Measurements from ENCODE around the gene SP5. TPM values are rescaled to one million over a fixed set of nuclear protein-coding genes. Genes with fewer than 3 reads are reported as not detected.

The SP5 gene
- total and polyA plus RNA-seq, 4 donors: 0.05 to 1.6 (median 1.2) TPM

GRCh38 chr2:170739507-170740046 lies 24.4 kb downstream of the SP5 start:
- Histone ChIP-seq H3K27ac (ENCODE audit: low read depth in 1 of 2, low read length in 2 of 2) (no peak overlapping the region), H3K27me3 (ENCODE audit: control insufficient read depth in 4 of 4, insufficient read depth in 4 of 4, low read length in 3 of 4) (no peaks in the 10 kb centered on the region), H3K4me3 (ENCODE audit: low read depth in 1 of 3, low read length in 3 of 3) (no peak overlapping the region), H3K9me3 (ENCODE audit: control insufficient read depth in 4 of 4, low read length in 3 of 4) (no peaks in the 10 kb centered on the region), H3K36me3 (ENCODE audit: control insufficient read depth in 4 of 4, insufficient read depth in 3 of 4, low read depth in 1 of 4, low read length in 3 of 4) (no peaks in the 10 kb centered on the region), H3K9ac (ENCODE audit: low read depth in 1 of 2, low read length in 2 of 2) (no peak overlapping the region), H3K4me1 (ENCODE audit: control insufficient read depth in 4 of 4, insufficient read depth in 4 of 4, low read length in 3 of 4) (peaks cover 0 to 7% (median 3%) of the 10 kb centered on the region in 4 donors)
- no peak for DNase-seq (ENCODE audit: low spot score)
- WGBS: 88% methylated on average over 3 of the region's 3 CpGs
- TF ChIP-seq FOXA1 (IDR thresholded peaks at IDR 0.05) (no peak), HNF4A (conservative IDR thresholded peaks at IDR 0.05) (no peak), RAD21 (IDR thresholded peaks at IDR 0.05) (no peak), ATF3 (IDR thresholded peaks at IDR 0.05) (no peak), REST (IDR thresholded peaks at IDR 0.05) (no peak), EGR1 (IDR thresholded peaks at IDR 0.05; ENCODE audit: low read depth in 2 of 2) (no peak), GABPA (IDR thresholded peaks at IDR 0.05 in 1 of 2, conservative IDR thresholded peaks at IDR 0.05 in 1 of 2) (no peak), ZBTB33 (IDR thresholded peaks at IDR 0.05) (no peak), NR2F2 (IDR thresholded peaks at IDR 0.05) (no peak), TAF1 (conservative IDR thresholded peaks at IDR 0.05) (no peak), YY1 (IDR thresholded peaks at IDR 0.05) (no peak), FOXA2 (IDR thresholded peaks at IDR 0.05) (no peak), HNF4G (IDR thresholded peaks at IDR 0.05) (no peak)
- TF ChIP-seq, protein P1, sequence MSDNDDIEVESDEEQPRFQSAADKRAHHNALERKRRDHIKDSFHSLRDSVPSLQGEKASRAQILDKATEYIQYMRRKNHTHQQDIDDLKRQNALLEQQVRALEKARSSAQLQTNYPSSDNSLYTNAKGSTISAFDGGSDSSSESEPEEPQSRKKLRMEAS (IDR thresholded peaks at IDR 0.05): no peak
- TF ChIP-seq, protein P2, sequence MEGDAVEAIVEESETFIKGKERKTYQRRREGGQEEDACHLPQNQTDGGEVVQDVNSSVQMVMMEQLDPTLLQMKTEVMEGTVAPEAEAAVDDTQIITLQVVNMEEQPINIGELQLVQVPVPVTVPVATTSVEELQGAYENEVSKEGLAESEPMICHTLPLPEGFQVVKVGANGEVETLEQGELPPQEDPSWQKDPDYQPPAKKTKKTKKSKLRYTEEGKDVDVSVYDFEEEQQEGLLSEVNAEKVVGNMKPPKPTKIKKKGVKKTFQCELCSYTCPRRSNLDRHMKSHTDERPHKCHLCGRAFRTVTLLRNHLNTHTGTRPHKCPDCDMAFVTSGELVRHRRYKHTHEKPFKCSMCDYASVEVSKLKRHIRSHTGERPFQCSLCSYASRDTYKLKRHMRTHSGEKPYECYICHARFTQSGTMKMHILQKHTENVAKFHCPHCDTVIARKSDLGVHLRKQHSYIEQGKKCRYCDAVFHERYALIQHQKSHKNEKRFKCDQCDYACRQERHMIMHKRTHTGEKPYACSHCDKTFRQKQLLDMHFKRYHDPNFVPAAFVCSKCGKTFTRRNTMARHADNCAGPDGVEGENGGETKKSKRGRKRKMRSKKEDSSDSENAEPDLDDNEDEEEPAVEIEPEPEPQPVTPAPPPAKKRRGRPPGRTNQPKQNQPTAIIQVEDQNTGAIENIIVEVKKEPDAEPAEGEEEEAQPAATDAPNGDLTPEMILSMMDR (IDR thresholded peaks at IDR 0.05; ENCODE audit: low read depth, low read length, missing input control): no peak

GRCh38 chr2:170740660-170741059 lies 25.5 kb downstream of the SP5 start:
- TF ChIP-seq REST (IDR thresholded peaks at IDR 0.05): no peak
- TF ChIP-seq HNF4A (conservative IDR thresholded peaks at IDR 0.05): no peak
- TF ChIP-seq EGR1 (IDR thresholded peaks at IDR 0.05; ENCODE audit: low read depth in 2 of 2): no peak
- no peak for TF ChIP-seq ATF3 (IDR thresholded peaks at IDR 0.05)
- TF ChIP-seq ZBTB33 (IDR thresholded peaks at IDR 0.05): no peak
- TF ChIP-seq HNF4G (IDR thresholded peaks at IDR 0.05): no peak
- TF ChIP-seq FOXA1 (IDR thresholded peaks at IDR 0.05): no peak
- no peak for TF ChIP-seq NR2F2 (IDR thresholded peaks at IDR 0.05)
- no peak for TF ChIP-seq RAD21 (IDR thresholded peaks at IDR 0.05)
- no peak for TF ChIP-seq RXRA (IDR thresholded peaks at IDR 0.05)
- TF ChIP-seq, protein P1 (IDR thresholded peaks at IDR 0.05): no peak
- H3K27me3 ChIP-seq (ENCODE audit: control insufficient read depth in 4 of 4, insufficient read depth in 4 of 4, low read length in 3 of 4): no peaks in the 10 kb centered on the region
- no peak overlapping the region for H3K4me3 ChIP-seq (ENCODE audit: low read depth in 1 of 3, low read length in 3 of 3)
- H3K36me3 ChIP-seq (ENCODE audit: control insufficient read depth in 4 of 4, insufficient read depth in 3 of 4, low read depth in 1 of 4, low read length in 3 of 4): no peaks in the 10 kb centered on the region
- peaks cover 1 to 10% (median 5%) of the 10 kb centered on the region in 4 donors for H3K4me1 ChIP-seq (ENCODE audit: control insufficient read depth in 4 of 4, insufficient read depth in 4 of 4, low read length in 3 of 4)
- peak; percentile 46 for DNase-seq (ENCODE audit: low spot score)
- H3K27ac ChIP-seq (ENCODE audit: low read depth in 1 of 2, low read length in 2 of 2): no peak overlapping the region
- no peak overlapping the region for H3K9ac ChIP-seq (ENCODE audit: low read depth in 1 of 2, low read length in 2 of 2)
- H3K9me3 ChIP-seq (ENCODE audit: control insufficient read depth in 4 of 4, low read length in 3 of 4): no peaks in the 10 kb centered on the region
- 81% methylated on average over 4 of the region's 4 CpGs for WGBS

Data from liver (tissue), 9 donors.